BJ (cell line): ENCODE results near the gene NXT1. TPM values are rescaled to one million over a fixed set of nuclear protein-coding genes. Genes with fewer than 3 reads are reported as not detected.

Source experiments
- CTCF ChIA-PET: fragments of 350-600 bp; formaldehyde crosslinking; extraction: SDS; loops from one replicate; lab custom pipeline; 2021; ENCODE audit warnings: antibody characterized with exemption, inconsistent platforms; lab: Yijun Ruan, JAX
- POLR2A ChIA-PET: fragments of 300-600 bp; sonication (Branson Sonifier 250); formaldehyde crosslinking; extraction: SDS; loops from one replicate; lab custom pipeline; 2021; ENCODE audit warnings: antibody characterized with exemption; lab: Charles Lee
- DNase-seq: peaks from one replicate; pipeline ENCODE4 v3.0.0-alpha.2; 2011; ENCODE audit warnings: low read depth
- H3K27me3 ChIP-seq: 2 replicates; pipeline ENCODE4 v1.6.0; 2011; ENCODE audit warnings: low read length; ENCODE audit not compliant: control insufficient read depth, insufficient read depth
- H3K36me3 ChIP-seq: 2 replicates; pipeline ENCODE4 v1.5.1; 2011; ENCODE audit warnings: low read length; ENCODE audit not compliant: control insufficient read depth, insufficient read depth
- H3K4me3 ChIP-seq: 2 replicates; pipeline ENCODE4 v1.5.1; 2011; ENCODE audit warnings: low read depth, mild to moderate bottlenecking, control low read depth, low read length
- CTCF ChIP-seq: IDR thresholded peaks from 2 replicates; pipeline ENCODE4 v1.5.1; 2011; ENCODE audit warnings: low read depth, mild to moderate bottlenecking, control low read depth, inconsistent platforms, low read length, moderate library complexity; ENCODE audit not compliant: insufficient read depth
- polyA plus RNA-seq: library from polyadenylated mRNA; depleted of rRNA; stranded (reverse); fragments of >200 nt; gene quantifications from 2 replicates; pipeline ENCODE4 v1.2.3, GENCODE V29; 2011

Gene NXT1
- polyA plus RNA-seq, 1 experiment, result 24.2 TPM

GRCh38 chr20:23374441-23374840 is 23.9 kb downstream of the NXT1 start:
- Histone ChIP-seq H3K36me3 (peaks cover 21% of the 10 kb centered on the region), H3K27me3 (no peaks in the 10 kb centered on the region), H3K4me3 (no peak overlapping the region)
- ChIA-PET POLR2A (no interaction called here), CTCF (interaction anchor here (1.0 to 1.2 kb wide), 2 partner anchors 12 to 16 kb away, joined by 3 to 4 read pairs; no protein-coding TSS in a partner anchor)
- no peak for TF ChIP-seq CTCF
- DNase-seq, result no peak

- CTCF ChIA-PET, result interaction anchor here (0.7 to 1.0 kb wide), 2 partner anchors 12 to 15 kb away, joined by 3 to 4 read pairs; no protein-coding TSS in a partner anchor
- TF ChIP-seq CTCF, result no peak
- POLR2A ChIA-PET, result no interaction called here
These were observed 25.2 kb downstream of the NXT1 start for GRCh38 chr20:23375827-23376226.

GRCh38 chr20:23379772-23380171 is 29.2 kb downstream of the NXT1 start:
- TF ChIP-seq CTCF, result no peak
- Histone ChIP-seq H3K4me3 (no peak overlapping the region), H3K36me3 (peaks cover 11% of the 10 kb centered on the region), H3K27me3 (no peaks in the 10 kb centered on the region)
- ChIA-PET CTCF (no interaction called here), POLR2A (no interaction called here)
- DNase-seq, result no peak

More at GRCh38 chr20:23375827-23376226, 25.2 kb downstream of the NXT1 start:
- H3K4me3 ChIP-seq, result no peak overlapping the region
- DNase-seq, result no peak
- no peaks in the 10 kb centered on the region for H3K27me3 ChIP-seq
- H3K36me3 ChIP-seq, result peaks cover 15% of the 10 kb centered on the region

GRCh38 chr20:23381876-23382275 is 31.3 kb downstream of the NXT1 start:
- Histone ChIP-seq H3K36me3 (peaks cover 8% of the 10 kb centered on the region), H3K27me3 (no peaks in the 10 kb centered on the region), H3K4me3 (no peak overlapping the region)
- no peak for DNase-seq
- ChIA-PET POLR2A (no interaction called here), CTCF (interaction anchor here (0.9 kb wide), 2 partner anchors 16 to 37 kb away, joined by 3 read pairs; no protein-coding TSS in a partner anchor)
- TF ChIP-seq CTCF, result no peak

- ChIA-PET POLR2A (no interaction called here), CTCF (interaction anchor here (0.7 to 1.1 kb wide), 2 partner anchors 12 to 33 kb away, joined by 3 read pairs; no protein-coding TSS in a partner anchor)
- DNase-seq, result no peak
- Histone ChIP-seq H3K36me3 (peaks cover 1% of the 10 kb centered on the region; the same call in 1 of the 2 replicates), H3K27me3 (no peaks in the 10 kb centered on the region), H3K4me3 (no peak overlapping the region)
- TF ChIP-seq CTCF, result no peak
These were observed 35.9 kb downstream of the NXT1 start for GRCh38 chr20:23386304-23387117.
